ENCODE results near the gene CDC25A.

Gene CDC25A

DNA sequence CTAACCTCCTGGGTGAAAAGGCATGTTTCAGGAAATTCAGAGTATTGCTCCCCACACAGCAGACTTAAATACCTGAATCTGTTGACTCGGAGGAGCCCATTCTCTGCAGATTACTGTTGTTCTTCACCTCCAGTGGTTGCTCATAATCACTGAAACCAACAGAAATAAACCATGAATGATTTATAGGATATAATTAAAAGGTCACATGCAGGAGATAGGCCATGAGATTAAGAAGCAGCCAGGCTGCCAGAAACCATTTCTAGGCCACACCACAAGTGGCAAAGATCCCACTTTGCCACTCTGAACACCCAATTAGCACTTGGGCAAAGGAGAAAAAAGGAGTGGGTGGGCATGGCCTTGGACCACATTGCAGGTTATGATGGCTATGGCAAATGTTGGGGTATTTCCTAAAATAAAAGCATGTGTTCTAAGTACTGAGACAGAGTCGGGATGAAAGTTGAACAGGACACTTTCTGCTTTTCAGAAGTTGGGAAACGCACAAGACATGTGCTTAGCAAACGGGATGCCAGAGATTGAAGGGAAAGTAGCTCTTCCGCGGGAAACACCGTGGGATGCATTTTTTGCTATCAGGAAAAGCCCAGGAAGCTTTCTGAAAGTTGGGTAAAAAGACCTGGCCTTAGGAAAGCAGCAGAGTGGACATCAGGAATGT lies 1.5 kb downstream of the CDC25A start:
- no peak for DNase-seq
- Histone ChIP-seq H3K4me3 (ENCODE audit: low read depth, low read length) (peak overlapping the region; percentile 86), H3K27ac (no peak overlapping the region), H3K27me3 (replicated peaks) (no peaks in the 10 kb centered on the region), H3K36me3 (replicated peaks) (peaks cover 2% of the 10 kb centered on the region)
- TF ChIP-seq, protein P1, sequence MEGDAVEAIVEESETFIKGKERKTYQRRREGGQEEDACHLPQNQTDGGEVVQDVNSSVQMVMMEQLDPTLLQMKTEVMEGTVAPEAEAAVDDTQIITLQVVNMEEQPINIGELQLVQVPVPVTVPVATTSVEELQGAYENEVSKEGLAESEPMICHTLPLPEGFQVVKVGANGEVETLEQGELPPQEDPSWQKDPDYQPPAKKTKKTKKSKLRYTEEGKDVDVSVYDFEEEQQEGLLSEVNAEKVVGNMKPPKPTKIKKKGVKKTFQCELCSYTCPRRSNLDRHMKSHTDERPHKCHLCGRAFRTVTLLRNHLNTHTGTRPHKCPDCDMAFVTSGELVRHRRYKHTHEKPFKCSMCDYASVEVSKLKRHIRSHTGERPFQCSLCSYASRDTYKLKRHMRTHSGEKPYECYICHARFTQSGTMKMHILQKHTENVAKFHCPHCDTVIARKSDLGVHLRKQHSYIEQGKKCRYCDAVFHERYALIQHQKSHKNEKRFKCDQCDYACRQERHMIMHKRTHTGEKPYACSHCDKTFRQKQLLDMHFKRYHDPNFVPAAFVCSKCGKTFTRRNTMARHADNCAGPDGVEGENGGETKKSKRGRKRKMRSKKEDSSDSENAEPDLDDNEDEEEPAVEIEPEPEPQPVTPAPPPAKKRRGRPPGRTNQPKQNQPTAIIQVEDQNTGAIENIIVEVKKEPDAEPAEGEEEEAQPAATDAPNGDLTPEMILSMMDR (IDR thresholded peaks at IDR 0.05; ENCODE audit: low read depth, low read length, missing control alignments), result no peak
- in situ Hi-C loops (cut with HindIII; ENCODE audit: low pct_ligation_motif_present, low sequenced_read_pairs), result no loop called here

DNA sequence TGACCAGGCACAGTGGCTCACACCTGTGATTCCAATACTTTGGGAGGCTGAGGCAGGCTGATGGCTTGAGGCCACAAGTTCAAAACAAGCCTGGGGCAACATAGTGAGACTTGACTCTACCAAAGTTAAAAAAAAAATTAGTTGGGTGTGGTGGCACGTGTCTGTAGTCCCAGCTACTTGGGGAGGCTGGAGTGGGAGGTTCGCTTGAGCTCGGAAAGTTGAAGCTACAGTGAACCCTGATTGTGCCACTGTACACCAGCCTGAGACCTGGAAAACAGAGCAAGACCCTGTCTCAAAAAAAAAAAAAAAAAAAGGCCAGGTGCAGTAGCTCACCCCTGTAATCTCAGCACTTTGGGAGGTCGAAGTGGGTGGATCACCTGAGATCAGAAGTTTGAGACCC lies 3.1 kb downstream of the CDC25A start:
- no peak for DNase-seq
- Histone ChIP-seq H3K27ac (no peak overlapping the region), H3K36me3 (replicated peaks) (peaks cover 3% of the 10 kb centered on the region), H3K27me3 (replicated peaks) (no peaks in the 10 kb centered on the region), H3K4me3 (ENCODE audit: low read depth, low read length) (no peak overlapping the region)
- TF ChIP-seq, protein P1 (IDR thresholded peaks at IDR 0.05; ENCODE audit: low read depth, low read length, missing control alignments), result no peak
- in situ Hi-C loops (cut with HindIII; ENCODE audit: low pct_ligation_motif_present, low sequenced_read_pairs), result no loop called here

GRCh38 chr3:48184299-48184698 lies 3.9 kb downstream of the CDC25A start:
- TF ChIP-seq, protein P1 (IDR thresholded peaks at IDR 0.05; ENCODE audit: low read depth, low read length, missing control alignments), result no peak
- H3K36me3 ChIP-seq (replicated peaks), result peaks cover 3% of the 10 kb centered on the region
- in situ Hi-C loops (cut with HindIII; ENCODE audit: low pct_ligation_motif_present, low sequenced_read_pairs), result no loop called here
- no peak overlapping the region for H3K27ac ChIP-seq
- DNase-seq, result no peak
- no peak overlapping the region for H3K4me3 ChIP-seq (ENCODE audit: low read depth, low read length)
- H3K27me3 ChIP-seq (replicated peaks), result no peaks in the 10 kb centered on the region

DNA sequence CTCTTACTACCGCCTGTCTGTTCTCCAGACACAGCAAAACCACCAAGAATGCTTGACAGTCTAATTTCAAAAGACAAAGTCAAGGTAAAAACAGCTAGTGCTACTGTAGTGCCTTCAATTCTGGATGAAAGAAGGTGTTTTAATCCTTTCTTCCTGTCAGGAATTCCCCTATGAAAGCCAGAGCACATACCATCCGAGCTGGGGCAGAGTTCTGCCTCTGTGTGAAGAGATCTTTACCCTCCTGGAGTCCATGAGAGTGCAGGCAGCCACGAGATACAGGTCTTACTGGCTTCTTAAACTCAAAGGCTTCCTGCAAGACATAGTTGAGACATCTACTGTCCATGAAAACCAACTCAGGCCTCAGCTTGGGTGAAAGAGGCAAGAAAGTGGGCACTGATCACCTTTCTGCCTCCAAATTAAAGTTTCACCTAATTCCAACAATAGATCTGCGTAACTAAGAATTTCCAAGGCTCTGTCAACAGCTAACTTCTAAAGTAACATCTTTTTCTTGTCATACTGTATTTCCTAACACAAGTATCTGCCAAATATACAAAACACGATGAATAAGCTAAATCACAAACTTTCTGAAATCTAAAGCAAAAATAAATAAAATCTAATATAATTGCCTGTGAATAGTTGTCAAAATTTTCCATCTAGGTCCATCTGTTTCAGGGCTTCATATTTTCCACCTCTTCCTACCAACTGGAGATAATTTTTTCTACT lies 7.5 kb downstream of the CDC25A start:
- TF ChIP-seq, protein P1 (IDR thresholded peaks at IDR 0.05; ENCODE audit: low read depth, low read length, missing control alignments), result no peak
- DNase-seq, result no peak
- H3K27me3 ChIP-seq (replicated peaks), result no peaks in the 10 kb centered on the region
- no peak overlapping the region for H3K4me3 ChIP-seq (ENCODE audit: low read depth, low read length)
- no peak overlapping the region for H3K27ac ChIP-seq
- H3K36me3 ChIP-seq (replicated peaks), result peaks cover 12% of the 10 kb centered on the region
- in situ Hi-C loops (cut with HindIII; ENCODE audit: low pct_ligation_motif_present, low sequenced_read_pairs), result no loop called here

- Histone ChIP-seq H3K27ac (no peak overlapping the region), H3K27me3 (replicated peaks) (no peaks in the 10 kb centered on the region), H3K4me3 (ENCODE audit: low read depth, low read length) (no peak overlapping the region), H3K36me3 (replicated peaks) (peaks cover 16% of the 10 kb centered on the region)
- TF ChIP-seq, protein P1 (IDR thresholded peaks at IDR 0.05; ENCODE audit: low read depth, low read length, missing control alignments), result no peak
- DNase-seq, result no peak
- in situ Hi-C loops (cut with HindIII; ENCODE audit: low pct_ligation_motif_present, low sequenced_read_pairs), result no loop called here
Measured at GRCh38 chr3:48180021-48180420, 8.2 kb downstream of the CDC25A start.

Measured in brain microvascular endothelial cell (primary cell).